Measurements from ENCODE around the gene MCOLN1.

Gene MCOLN1

DNA sequence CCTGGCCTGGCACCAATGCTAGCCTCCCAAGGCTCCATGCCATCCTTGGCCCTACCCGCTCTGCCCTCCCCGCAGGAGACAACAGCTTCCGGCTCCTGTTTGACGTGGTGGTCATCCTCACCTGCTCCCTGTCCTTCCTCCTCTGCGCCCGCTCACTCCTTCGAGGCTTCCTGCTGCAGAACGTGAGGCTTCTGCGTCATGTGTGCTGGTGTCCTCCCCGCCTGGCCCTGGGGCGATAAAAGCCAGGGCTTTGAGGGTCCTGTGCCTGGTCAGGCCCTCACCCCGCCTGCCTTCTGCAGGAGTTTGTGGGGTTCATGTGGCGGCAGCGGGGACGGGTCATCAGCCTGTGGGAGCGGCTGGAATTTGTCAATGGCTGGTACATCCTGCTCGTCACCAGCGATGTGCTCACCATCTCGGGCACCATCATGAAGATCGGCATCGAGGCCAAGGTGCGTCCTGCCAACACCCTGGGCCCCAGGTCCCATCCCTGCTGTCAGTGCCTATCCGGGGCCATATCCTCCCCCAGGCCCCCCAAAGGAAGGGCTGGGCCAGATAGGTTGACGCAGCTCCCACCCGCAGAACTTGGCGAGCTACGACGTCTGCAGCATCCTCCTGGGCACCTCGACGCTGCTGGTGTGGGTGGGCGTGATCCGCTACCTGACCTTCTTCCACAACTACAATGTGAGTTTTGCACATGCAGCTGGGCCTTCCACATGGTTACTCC is 6.3 kb downstream of the MCOLN1 start:
- Histone ChIP-seq H3K36me3 (replicated peaks) (peaks cover 14% of the 10 kb centered on the region), H3K27me3 (replicated peaks) (no peaks in the 10 kb centered on the region), H3K4me3 (ENCODE audit: low read depth, low read length) (no peak overlapping the region), H3K27ac (no peak overlapping the region)
- TF ChIP-seq, protein P1, sequence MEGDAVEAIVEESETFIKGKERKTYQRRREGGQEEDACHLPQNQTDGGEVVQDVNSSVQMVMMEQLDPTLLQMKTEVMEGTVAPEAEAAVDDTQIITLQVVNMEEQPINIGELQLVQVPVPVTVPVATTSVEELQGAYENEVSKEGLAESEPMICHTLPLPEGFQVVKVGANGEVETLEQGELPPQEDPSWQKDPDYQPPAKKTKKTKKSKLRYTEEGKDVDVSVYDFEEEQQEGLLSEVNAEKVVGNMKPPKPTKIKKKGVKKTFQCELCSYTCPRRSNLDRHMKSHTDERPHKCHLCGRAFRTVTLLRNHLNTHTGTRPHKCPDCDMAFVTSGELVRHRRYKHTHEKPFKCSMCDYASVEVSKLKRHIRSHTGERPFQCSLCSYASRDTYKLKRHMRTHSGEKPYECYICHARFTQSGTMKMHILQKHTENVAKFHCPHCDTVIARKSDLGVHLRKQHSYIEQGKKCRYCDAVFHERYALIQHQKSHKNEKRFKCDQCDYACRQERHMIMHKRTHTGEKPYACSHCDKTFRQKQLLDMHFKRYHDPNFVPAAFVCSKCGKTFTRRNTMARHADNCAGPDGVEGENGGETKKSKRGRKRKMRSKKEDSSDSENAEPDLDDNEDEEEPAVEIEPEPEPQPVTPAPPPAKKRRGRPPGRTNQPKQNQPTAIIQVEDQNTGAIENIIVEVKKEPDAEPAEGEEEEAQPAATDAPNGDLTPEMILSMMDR (IDR thresholded peaks at IDR 0.05; ENCODE audit: low read depth, low read length, missing control alignments) = no peak
- in situ Hi-C loops (cut with HindIII; ENCODE audit: low pct_ligation_motif_present, low sequenced_read_pairs) = no loop called here
- DNase-seq = no peak

DNA sequence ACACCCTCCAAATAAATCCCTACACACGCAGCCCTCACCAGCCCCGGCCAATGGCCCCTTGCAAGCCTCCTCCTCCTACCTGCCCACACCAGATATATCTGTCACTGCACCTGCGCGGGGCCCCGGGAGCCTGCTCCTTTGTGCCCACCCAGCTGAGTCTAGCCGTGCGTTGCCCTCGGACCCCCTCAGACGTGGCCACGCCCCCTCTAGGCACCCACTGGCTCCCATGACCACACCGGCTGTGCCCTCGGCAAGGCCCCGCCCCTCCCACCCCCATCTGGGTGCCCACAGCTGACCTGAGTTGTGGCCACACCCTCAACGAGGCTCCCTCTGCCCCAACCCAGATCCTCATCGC is 6.8 kb downstream of the MCOLN1 start:
- no peak for DNase-seq
- H3K36me3 ChIP-seq (replicated peaks) = peaks cover 14% of the 10 kb centered on the region

GRCh38 chr19:7529610-7530490 is 7.4 kb downstream of the MCOLN1 start:
- Histone ChIP-seq H3K27me3 (replicated peaks) (no peaks in the 10 kb centered on the region), H3K27ac (no peak overlapping the region), H3K4me3 (ENCODE audit: low read depth, low read length) (no peak overlapping the region), H3K36me3 (replicated peaks) (peaks cover 14% of the 10 kb centered on the region)
- in situ Hi-C loops (cut with HindIII; ENCODE audit: low pct_ligation_motif_present, low sequenced_read_pairs) = no loop called here
- DNase-seq = no peak
- TF ChIP-seq, protein P1 (IDR thresholded peaks at IDR 0.05; ENCODE audit: low read depth, low read length, missing control alignments) = no peak

More for the DNA sequence above, 6.8 kb downstream of the MCOLN1 start:
- TF ChIP-seq, protein P1 (IDR thresholded peaks at IDR 0.05; ENCODE audit: low read depth, low read length, missing control alignments) = no peak
- Histone ChIP-seq H3K27ac (no peak overlapping the region), H3K27me3 (replicated peaks) (no peaks in the 10 kb centered on the region), H3K4me3 (ENCODE audit: low read depth, low read length) (no peak overlapping the region)
- in situ Hi-C loops (cut with HindIII; ENCODE audit: low pct_ligation_motif_present, low sequenced_read_pairs) = no loop called here

DNA sequence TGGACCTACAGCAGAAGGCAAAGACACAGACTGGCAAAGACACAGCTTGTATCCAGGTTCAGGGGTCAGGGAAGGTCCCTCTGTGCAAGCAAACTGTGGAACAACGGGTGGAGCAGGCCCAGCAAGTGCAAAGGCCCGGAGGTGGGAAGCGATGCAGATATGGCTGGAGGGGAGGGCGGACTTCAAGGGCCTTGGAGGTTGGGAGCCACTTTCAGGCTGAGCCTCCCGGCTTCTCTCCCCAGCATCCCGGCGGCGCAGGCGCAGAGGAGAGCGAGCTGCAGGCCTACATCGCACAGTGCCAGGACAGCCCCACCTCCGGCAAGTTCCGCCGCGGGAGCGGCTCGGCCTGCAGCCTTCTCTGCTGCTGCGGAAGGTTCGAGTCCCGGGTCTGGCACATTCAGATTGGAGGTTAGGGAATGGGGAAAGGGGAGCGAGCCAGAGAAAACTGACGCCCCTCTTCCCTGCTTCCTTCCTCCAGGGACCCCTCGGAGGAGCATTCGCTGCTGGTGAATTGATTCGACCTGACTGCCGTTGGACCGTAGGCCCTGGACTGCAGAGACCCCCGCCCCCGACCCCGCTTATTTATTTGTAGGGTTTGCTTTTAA is 11.0 kb downstream of the MCOLN1 start:
- TF ChIP-seq, protein P1 (IDR thresholded peaks at IDR 0.05; ENCODE audit: low read depth, low read length, missing control alignments) = no peak
- H3K27me3 ChIP-seq (replicated peaks) = no peaks in the 10 kb centered on the region
- DNase-seq = no peak
- H3K4me3 ChIP-seq (ENCODE audit: low read depth, low read length) = peak overlapping the region; percentile 98
- H3K27ac ChIP-seq = peak overlapping the region; percentile 13
- in situ Hi-C loops (cut with HindIII; ENCODE audit: low pct_ligation_motif_present, low sequenced_read_pairs) = no loop called here
- peaks cover 9% of the 10 kb centered on the region for H3K36me3 ChIP-seq (replicated peaks)

GRCh38 chr19:7533925-7534480 is 11.6 kb downstream of the MCOLN1 start:
- TF ChIP-seq, protein P1 (IDR thresholded peaks at IDR 0.05; ENCODE audit: low read depth, low read length, missing control alignments) = no peak
- in situ Hi-C loops (cut with HindIII; ENCODE audit: low pct_ligation_motif_present, low sequenced_read_pairs) = no loop called here
- Histone ChIP-seq H3K36me3 (replicated peaks) (peaks cover 11% of the 10 kb centered on the region), H3K4me3 (ENCODE audit: low read depth, low read length) (peak overlapping the region; percentile 98), H3K27ac (peak overlapping the region; percentile 63), H3K27me3 (replicated peaks) (no peaks in the 10 kb centered on the region)
- DNase-seq = peak; percentile 73

Data from brain microvascular endothelial cell (primary cell).